Calu3 (cell line): ENCODE measurements around the gene BPIFB2. TPM values are rescaled to one million over a fixed set of nuclear protein-coding genes. Genes with fewer than 3 reads are reported as not detected.
"Not testable (repeated sequence)": the region's sequence is repeated elsewhere in the genome, so short reads cannot be mapped to it uniquely, and the experiment has no call there.

Experiments
- BruUV-seq: library from RNA; stranded (reverse); fragments of 400-500 nt; replicated peaks from 2 replicates; lab custom pipeline; 2021; lab: Mats Ljungman, UMichigan
- CTCF ChIA-PET: fragments of 300-600 bp; sonication (Branson Sonifier 250); formaldehyde crosslinking; loops from one replicate; lab custom pipeline; 2022; ENCODE audit warnings: antibody characterized with exemption; lab: Charles Lee
- DNase-seq: peaks from one replicate; pipeline ENCODE4 v3.0.0; 2022
- H3K27ac Mint-ChIP-seq: one replicate; pipeline ENCODE4 v1.8.0; 2022; ENCODE audit warnings: mixed read lengths; ENCODE audit not compliant: unreplicated experiment
- H3K27me3 Mint-ChIP-seq: one replicate; pipeline ENCODE4 v1.8.0; 2022; ENCODE audit warnings: mixed read lengths; ENCODE audit not compliant: unreplicated experiment
- H3K36me3 Mint-ChIP-seq: one replicate; pipeline ENCODE4 v1.8.0; 2022; ENCODE audit warnings: mild to moderate bottlenecking, moderate library complexity, mixed read lengths; ENCODE audit not compliant: insufficient read depth, unreplicated experiment
- H3K4me1 Mint-ChIP-seq: one replicate; pipeline ENCODE4 v1.8.0; 2022; ENCODE audit warnings: mild to moderate bottlenecking, low read depth, mixed read lengths; ENCODE audit not compliant: unreplicated experiment
- H3K4me3 Mint-ChIP-seq: one replicate; pipeline ENCODE4 v1.8.0; 2022; ENCODE audit warnings: mild to moderate bottlenecking, low read depth, moderate library complexity, mixed read lengths; ENCODE audit not compliant: unreplicated experiment
- H3K9me3 Mint-ChIP-seq: one replicate; pipeline ENCODE4 v1.8.0; 2022; ENCODE audit warnings: low read depth, mixed read lengths; ENCODE audit not compliant: unreplicated experiment
- CTCF ChIP-seq: fragments of 200-600 bp; IDR thresholded peaks from one replicate; pipeline ENCODE4 v1.8.0; 2022; ENCODE audit warnings: antibody characterized with exemption; ENCODE audit not compliant: unreplicated experiment
- intact Hi-C: fragments of 100-400 bp; cut with micrococcal nuclease; formaldehyde crosslinking; loops from one replicate; pipeline ENCODE4 v1.10.0; 2022; ENCODE audit not compliant: unreplicated experiment
- total RNA-seq: library from RNA; stranded (reverse); gene quantifications from 2 replicates; pipeline ENCODE4 v1.2.3, GENCODE V29; 2022

Gene BPIFB2
- total RNA-seq, 1 experiment from 2014 or later = not detected

- CTCF ChIA-PET = no interaction called here
- Mint-ChIP-seq H3K9me3 (no peaks in the 10 kb centered on the region), H3K4me3 (no peak overlapping the region), H3K36me3 (no peaks in the 10 kb centered on the region), H3K27ac (no peak overlapping the region), H3K4me1 (no peaks in the 10 kb centered on the region), H3K27me3 (peaks cover 99% of the 10 kb centered on the region)
- no TSS peak for BruUV-seq
- no peak for TF ChIP-seq CTCF
- no peak for DNase-seq
- intact Hi-C loops = no loop called here
Observed at GRCh38 chr20:33043731-33044181, 36.3 kb downstream of the BPIFB2 start.

DNA sequence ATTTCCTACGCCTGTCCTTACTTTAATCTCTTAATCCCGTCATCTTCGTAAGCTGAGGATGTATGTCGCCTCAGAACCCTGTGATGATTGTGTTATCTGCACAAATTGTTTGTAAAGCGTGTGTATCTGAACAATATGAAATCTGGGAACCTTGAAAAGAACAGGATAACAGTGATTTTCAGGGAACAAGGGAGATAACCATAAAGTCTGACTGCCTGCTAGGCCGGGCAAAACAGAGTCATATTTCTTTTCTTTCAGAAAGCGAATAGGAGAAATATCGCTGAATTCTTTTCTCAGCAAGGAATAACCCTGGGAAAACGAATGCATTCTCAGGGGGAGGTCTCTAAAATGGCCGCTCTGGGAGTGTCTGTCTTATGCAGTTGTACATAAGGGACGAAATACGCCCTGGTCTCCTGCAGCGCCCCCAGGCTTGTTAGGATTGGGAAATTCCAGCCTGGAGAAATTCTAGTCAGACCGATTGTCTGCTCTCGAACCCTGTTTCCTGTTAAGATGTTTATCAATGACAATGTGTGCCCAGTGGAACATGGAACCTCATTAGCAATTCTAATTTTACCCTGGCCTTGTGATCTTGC lies 37.7 kb downstream of the BPIFB2 start:
- H3K27me3 Mint-ChIP-seq = peaks cover 99% of the 10 kb centered on the region
- H3K36me3 Mint-ChIP-seq, intact Hi-C loops, CTCF ChIA-PET, DNase-seq, H3K27ac Mint-ChIP-seq, H3K9me3 Mint-ChIP-seq, H3K4me3 Mint-ChIP-seq, H3K4me1 Mint-ChIP-seq, BruUV-seq: not testable (repeated sequence)

DNA sequence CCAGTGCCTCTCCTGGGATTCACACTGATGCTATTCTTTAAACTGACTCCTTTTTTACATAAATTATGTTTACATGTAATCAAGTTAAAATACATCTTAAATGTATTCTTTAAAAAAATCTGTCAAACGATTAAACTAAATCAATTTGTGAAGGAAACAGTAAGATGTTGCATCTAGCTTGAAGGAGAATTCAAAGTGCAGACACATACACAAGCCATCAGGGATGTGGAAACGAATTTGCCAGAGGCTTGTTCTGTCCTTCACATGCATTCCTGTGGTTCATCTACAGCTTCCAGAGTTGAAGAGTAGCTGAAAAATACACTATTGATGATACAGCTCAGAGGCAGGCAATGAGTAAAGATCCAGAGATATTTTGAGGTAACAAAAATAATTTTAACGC lies 38.9 kb downstream of the BPIFB2 start:
- CTCF ChIA-PET = no interaction called here
- no peak for TF ChIP-seq CTCF
- no peak overlapping the region for H3K27ac Mint-ChIP-seq
- BruUV-seq = no TSS peak
- H3K36me3 Mint-ChIP-seq = no peaks in the 10 kb centered on the region
- intact Hi-C loops = no loop called here
- no peak for DNase-seq
- no peaks in the 10 kb centered on the region for H3K4me1 Mint-ChIP-seq
- H3K9me3 Mint-ChIP-seq = no peaks in the 10 kb centered on the region
- peaks cover 94% of the 10 kb centered on the region for H3K27me3 Mint-ChIP-seq
- H3K4me3 Mint-ChIP-seq = no peak overlapping the region

- Mint-ChIP-seq H3K27ac (no peak overlapping the region), H3K4me3 (no peak overlapping the region), H3K9me3 (no peaks in the 10 kb centered on the region), H3K4me1 (no peaks in the 10 kb centered on the region), H3K36me3 (peaks cover 5% of the 10 kb centered on the region), H3K27me3 (peaks cover 93% of the 10 kb centered on the region)
- CTCF ChIA-PET = no interaction called here
- TF ChIP-seq CTCF = no peak
- no peak for DNase-seq
- BruUV-seq = no TSS peak
- intact Hi-C loops = no loop called here
Observed at GRCh38 chr20:33051333-33051732, 43.8 kb downstream of the BPIFB2 start.
